HL-60 (cell line): ENCODE measurements around the gene IL15.

Experiments used
- DNase-seq, 2 experiments: peaks; one replicate each; pipeline ENCODE4 v3.0.0-alpha.2; 2010 to 2020; ENCODE audit warnings: low read depth in 1 of 2, low spot score in 1 of 2
- H3K27ac ChIP-seq: fragments of 250-450 bp; sonication (Bioruptor Pico); replicated peaks from 2 replicates; pipeline ENCODE4 v1.5.1; 2020; ENCODE audit warnings: mild to moderate bottlenecking, moderate library complexity
- H3K27me3 ChIP-seq: fragments of 250-450 bp; sonication (Bioruptor Pico); 2 replicates; pipeline ENCODE4 v1.5.1; 2021; ENCODE audit warnings: mild to moderate bottlenecking, moderate library complexity; ENCODE audit not compliant: insufficient read depth, poor library complexity, severe bottlenecking
- H3K4me3 ChIP-seq: replicated peaks from 2 replicates; pipeline ENCODE4 v1.5.1; 2011; ENCODE audit warnings: mild to moderate bottlenecking, control low read depth, low read length; ENCODE audit not compliant: insufficient read depth
- GABPA ChIP-seq: IDR thresholded peaks from 2 replicates; pipeline ENCODE4 v1.6.1; 2012; ENCODE audit warnings: low read depth
- POLR2AphosphoS5 ChIP-seq: IDR thresholded peaks from 2 replicates; pipeline ENCODE4 v1.6.1; 2012; ENCODE audit warnings: low read depth
- SPI1 ChIP-seq: IDR thresholded peaks from 2 replicates; pipeline ENCODE4 v1.6.1; 2012; ENCODE audit warnings: low read depth, mild to moderate bottlenecking, borderline replicate concordance
- TF ChIP-seq, protein P1 (sequence below): IDR thresholded peaks from 2 replicates; pipeline ENCODE4 v1.6.1; 2012; ENCODE audit warnings: low read depth; ENCODE audit not compliant: insufficient replicate concordance
- TF ChIP-seq, protein P2 (sequence below): IDR thresholded peaks from one replicate; pipeline ENCODE4 v1.5.1; 2011; ENCODE audit warnings: low read length, control low read depth, inconsistent platforms; ENCODE audit not compliant: insufficient read depth

IL15 gene

DNA sequence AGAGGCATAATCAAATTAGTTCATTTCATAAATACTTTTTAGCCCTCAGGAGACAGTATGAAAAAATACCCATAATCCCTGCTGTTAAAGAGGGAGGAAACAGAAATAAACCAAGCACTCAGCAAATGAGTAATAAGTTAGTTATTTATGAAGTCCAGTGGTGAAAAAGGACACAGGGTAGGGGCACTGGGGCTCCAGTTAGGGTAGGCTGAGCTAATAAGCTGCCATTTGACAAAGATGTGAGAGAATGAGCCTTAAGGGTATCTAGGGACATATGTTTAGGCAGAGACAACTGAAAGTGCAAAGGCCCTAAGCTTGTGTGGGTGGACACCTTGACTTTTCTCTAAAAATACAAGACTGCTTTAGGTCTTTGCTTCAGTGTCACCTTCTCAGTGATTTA is 94.4 kb downstream of the IL15 start:
- H3K27me3 ChIP-seq = no peaks in the 10 kb centered on the region
- no peak overlapping the region for H3K4me3 ChIP-seq
- no peak for DNase-seq
- H3K27ac ChIP-seq = no peak overlapping the region
- TF ChIP-seq POLR2AphosphoS5 = no peak
- TF ChIP-seq, protein P1, sequence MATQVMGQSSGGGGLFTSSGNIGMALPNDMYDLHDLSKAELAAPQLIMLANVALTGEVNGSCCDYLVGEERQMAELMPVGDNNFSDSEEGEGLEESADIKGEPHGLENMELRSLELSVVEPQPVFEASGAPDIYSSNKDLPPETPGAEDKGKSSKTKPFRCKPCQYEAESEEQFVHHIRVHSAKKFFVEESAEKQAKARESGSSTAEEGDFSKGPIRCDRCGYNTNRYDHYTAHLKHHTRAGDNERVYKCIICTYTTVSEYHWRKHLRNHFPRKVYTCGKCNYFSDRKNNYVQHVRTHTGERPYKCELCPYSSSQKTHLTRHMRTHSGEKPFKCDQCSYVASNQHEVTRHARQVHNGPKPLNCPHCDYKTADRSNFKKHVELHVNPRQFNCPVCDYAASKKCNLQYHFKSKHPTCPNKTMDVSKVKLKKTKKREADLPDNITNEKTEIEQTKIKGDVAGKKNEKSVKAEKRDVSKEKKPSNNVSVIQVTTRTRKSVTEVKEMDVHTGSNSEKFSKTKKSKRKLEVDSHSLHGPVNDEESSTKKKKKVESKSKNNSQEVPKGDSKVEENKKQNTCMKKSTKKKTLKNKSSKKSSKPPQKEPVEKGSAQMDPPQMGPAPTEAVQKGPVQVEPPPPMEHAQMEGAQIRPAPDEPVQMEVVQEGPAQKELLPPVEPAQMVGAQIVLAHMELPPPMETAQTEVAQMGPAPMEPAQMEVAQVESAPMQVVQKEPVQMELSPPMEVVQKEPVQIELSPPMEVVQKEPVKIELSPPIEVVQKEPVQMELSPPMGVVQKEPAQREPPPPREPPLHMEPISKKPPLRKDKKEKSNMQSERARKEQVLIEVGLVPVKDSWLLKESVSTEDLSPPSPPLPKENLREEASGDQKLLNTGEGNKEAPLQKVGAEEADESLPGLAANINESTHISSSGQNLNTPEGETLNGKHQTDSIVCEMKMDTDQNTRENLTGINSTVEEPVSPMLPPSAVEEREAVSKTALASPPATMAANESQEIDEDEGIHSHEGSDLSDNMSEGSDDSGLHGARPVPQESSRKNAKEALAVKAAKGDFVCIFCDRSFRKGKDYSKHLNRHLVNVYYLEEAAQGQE = no peak
- no peak for TF ChIP-seq GABPA
- TF ChIP-seq, protein P2, sequence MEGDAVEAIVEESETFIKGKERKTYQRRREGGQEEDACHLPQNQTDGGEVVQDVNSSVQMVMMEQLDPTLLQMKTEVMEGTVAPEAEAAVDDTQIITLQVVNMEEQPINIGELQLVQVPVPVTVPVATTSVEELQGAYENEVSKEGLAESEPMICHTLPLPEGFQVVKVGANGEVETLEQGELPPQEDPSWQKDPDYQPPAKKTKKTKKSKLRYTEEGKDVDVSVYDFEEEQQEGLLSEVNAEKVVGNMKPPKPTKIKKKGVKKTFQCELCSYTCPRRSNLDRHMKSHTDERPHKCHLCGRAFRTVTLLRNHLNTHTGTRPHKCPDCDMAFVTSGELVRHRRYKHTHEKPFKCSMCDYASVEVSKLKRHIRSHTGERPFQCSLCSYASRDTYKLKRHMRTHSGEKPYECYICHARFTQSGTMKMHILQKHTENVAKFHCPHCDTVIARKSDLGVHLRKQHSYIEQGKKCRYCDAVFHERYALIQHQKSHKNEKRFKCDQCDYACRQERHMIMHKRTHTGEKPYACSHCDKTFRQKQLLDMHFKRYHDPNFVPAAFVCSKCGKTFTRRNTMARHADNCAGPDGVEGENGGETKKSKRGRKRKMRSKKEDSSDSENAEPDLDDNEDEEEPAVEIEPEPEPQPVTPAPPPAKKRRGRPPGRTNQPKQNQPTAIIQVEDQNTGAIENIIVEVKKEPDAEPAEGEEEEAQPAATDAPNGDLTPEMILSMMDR = no peak
- TF ChIP-seq SPI1 = no peak

DNA sequence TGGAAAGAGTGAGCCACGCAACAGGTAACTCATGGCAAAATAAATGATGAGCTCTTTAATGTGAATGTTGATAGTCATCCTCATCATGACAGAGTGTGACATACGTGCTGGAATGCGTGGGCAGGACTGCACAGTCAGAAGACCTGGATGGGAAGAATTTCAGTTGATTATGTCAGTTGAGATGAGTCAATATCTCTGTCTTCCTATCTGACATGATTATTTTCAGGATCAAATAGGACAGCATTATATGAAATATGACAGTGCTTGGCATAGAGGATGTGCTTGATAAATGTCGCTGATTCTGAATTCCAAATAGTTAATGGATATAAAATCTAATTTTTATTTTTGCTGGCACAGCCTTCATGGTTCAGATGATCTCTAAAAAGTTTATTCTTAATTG is 95.1 kb downstream of the IL15 start:
- no peak for DNase-seq
- no peak overlapping the region for H3K4me3 ChIP-seq
- no peak overlapping the region for H3K27ac ChIP-seq
- no peaks in the 10 kb centered on the region for H3K27me3 ChIP-seq
- TF ChIP-seq, protein P1 = no peak
- TF ChIP-seq GABPA = no peak
- TF ChIP-seq, protein P2 = no peak
- no peak for TF ChIP-seq SPI1
- no peak for TF ChIP-seq POLR2AphosphoS5

DNA sequence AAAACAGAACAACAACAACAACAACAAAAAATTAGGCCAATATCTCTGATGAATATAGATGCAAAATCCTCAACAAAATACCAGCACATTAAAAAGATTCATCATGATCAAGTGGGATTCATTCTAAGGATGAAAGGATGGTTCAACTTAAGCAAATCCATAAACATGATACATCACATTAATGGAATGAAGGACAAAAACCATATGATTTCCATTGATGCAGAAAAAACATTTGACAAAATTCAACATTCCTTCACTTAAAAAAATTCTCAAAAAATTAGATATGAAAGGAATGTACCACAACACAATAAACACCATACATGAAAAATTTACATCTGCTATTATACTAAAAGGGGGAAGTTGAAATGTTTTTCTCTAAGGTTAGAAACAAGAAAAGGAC is 103.3 kb downstream of the IL15 start:
- no peak for DNase-seq
- Histone ChIP-seq H3K27me3 (no peaks in the 10 kb centered on the region), H3K4me3 (no peak overlapping the region), H3K27ac (no peak overlapping the region)
- TF ChIP-seq, protein P2 = no peak
- TF ChIP-seq, protein P1 = no peak
- no peak for TF ChIP-seq POLR2AphosphoS5
- no peak for TF ChIP-seq GABPA
- TF ChIP-seq SPI1 = no peak
